ENCODE results near the gene PCNX1.
A peak's percentile ranks its signal among the peaks of the same experiment; 100 is the strongest.
"Not testable (repeated sequence)": the region's sequence is repeated elsewhere in the genome, so short reads cannot be mapped to it uniquely, and the experiment has no call there.

The PCNX1 gene

GRCh38 chr14:70926235-70926830 lies 19.1 kb downstream of the PCNX1 start:
- TF ChIP-seq CTCF (IDR thresholded peaks at IDR 0.05; ENCODE audit: extremely low read depth, insufficient read depth, missing control alignments), result no peak

GRCh38 chr14:70931008-70931407 lies 23.7 kb downstream of the PCNX1 start:
- in situ Hi-C loops (cut with MboI; ENCODE audit: low pct_unique_long_range_greater_than_20kb, low sequenced_read_pairs, unreplicated experiment), result no loop called here
- TF ChIP-seq CTCF (IDR thresholded peaks at IDR 0.05; ENCODE audit: extremely low read depth, insufficient read depth, missing control alignments), result no peak

More at GRCh38 chr14:70926235-70926830, 19.1 kb downstream of the PCNX1 start:
- in situ Hi-C loops (cut with MboI; ENCODE audit: low pct_unique_long_range_greater_than_20kb, low sequenced_read_pairs, unreplicated experiment), result no loop called here
- no peak for DNase-seq (ENCODE audit: low spot score)

GRCh38 chr14:70934084-70934483 lies 26.8 kb downstream of the PCNX1 start:
- in situ Hi-C loops (cut with MboI; ENCODE audit: low pct_unique_long_range_greater_than_20kb, low sequenced_read_pairs, unreplicated experiment), result no loop called here
- TF ChIP-seq CTCF (IDR thresholded peaks at IDR 0.05; ENCODE audit: extremely low read depth, insufficient read depth, missing control alignments), result no peak
- no peak for DNase-seq (ENCODE audit: low spot score)

More at GRCh38 chr14:70931008-70931407, 23.7 kb downstream of the PCNX1 start:
- DNase-seq (ENCODE audit: low spot score), result no peak

GRCh38 chr14:70934502-70935134 lies 27.4 kb downstream of the PCNX1 start:
- DNase-seq (ENCODE audit: low spot score), result peak; percentile 39
- TF ChIP-seq CTCF (IDR thresholded peaks at IDR 0.05; ENCODE audit: extremely low read depth, insufficient read depth, missing control alignments), result no peak
- in situ Hi-C loops (cut with MboI; ENCODE audit: low pct_unique_long_range_greater_than_20kb, low sequenced_read_pairs, unreplicated experiment), result no loop called here

GRCh38 chr14:70935135-70935534 lies 27.9 kb downstream of the PCNX1 start:
- no peak for DNase-seq (ENCODE audit: low spot score)
- no peak for TF ChIP-seq CTCF (IDR thresholded peaks at IDR 0.05; ENCODE audit: extremely low read depth, insufficient read depth, missing control alignments)
- in situ Hi-C loops (cut with MboI; ENCODE audit: low pct_unique_long_range_greater_than_20kb, low sequenced_read_pairs, unreplicated experiment), result no loop called here

GRCh38 chr14:70939693-70940092 lies 32.4 kb downstream of the PCNX1 start:
- in situ Hi-C loops (cut with MboI; ENCODE audit: low pct_unique_long_range_greater_than_20kb, low sequenced_read_pairs, unreplicated experiment); DNase-seq (ENCODE audit: low spot score): not testable (repeated sequence)

- in situ Hi-C loops (cut with MboI; ENCODE audit: low pct_unique_long_range_greater_than_20kb, low sequenced_read_pairs, unreplicated experiment); DNase-seq (ENCODE audit: low spot score): not testable (repeated sequence)
Observed at GRCh38 chr14:70941637-70942341, 34.5 kb downstream of the PCNX1 start.

Measured in GM13977 (cell line).